K562 (cell line): ENCODE data around the gene ROR2. TPM values are rescaled to one million over a fixed set of nuclear protein-coding genes. Genes with fewer than 3 reads are reported as not detected.
A peak's percentile ranks its signal among the peaks of the same experiment; 100 is the strongest.

ENCODE experiments used
- ATAC-seq: fragments of 200-7000 bp; cut with Tn5 transposase; 3 replicates; pipeline ENCODE4 v1.9.1; 2020; ENCODE audit warnings: moderate library complexity
- BruUV-seq: library from RNA; stranded (reverse); fragments of 400-500 nt; replicated peaks from 2 replicates; lab custom pipeline; 2021; lab: Mats Ljungman, UMichigan
- CTCF ChIA-PET: fragments of 300-600 bp; formaldehyde crosslinking; extraction: SDS; loops from one replicate; lab custom pipeline; 2021; ENCODE audit warnings: low intra/inter-chr PET ratio; lab: Yijun Ruan, JAX
- POLR2A ChIA-PET: fragments of 300-600, 350-650 bp; sonication (Branson Sonifier 250); formaldehyde crosslinking; extraction: SDS; loops from one replicate; lab custom pipeline; 2021; ENCODE audit warnings: antibody characterized with exemption, inconsistent platforms; lab: Yijun Ruan, JAX
- DNase-seq, 4 experiments: peaks; one replicate each; pipeline versions ENCODE4 v3.0.0 to v3.0.0-alpha.2; 2011 to 2018; ENCODE audit warnings: low spot score in 3 of 4, mixed read lengths in 3 of 4; ENCODE audit errors: extremely low read depth in 1 of 4
- FAIRE-seq: peaks from 2 replicates; lab custom pipeline; 2011; peaks lifted over from hg19 to GRCh38; lab: Jason Lieb, UNC
- H2AFZ ChIP-seq: 2 replicates; pipeline ENCODE4 v1.6.0; 2011; ENCODE audit warnings: low read depth, low read length, control low read depth, inconsistent platforms
- H3K27ac ChIP-seq: fragments of 200-600 bp; 3 replicates; pipeline ENCODE4 v1.8.0; 2011; ENCODE audit warnings: low read depth, mild to moderate bottlenecking, control low read depth, inconsistent platforms, low read length, moderate library complexity, mixed read lengths; ENCODE audit errors: extremely low read depth
- H3K27me3 ChIP-seq, 2 experiments: fragments of 300-600 bp in 1 of 2; 2 replicates in 1 of 2; 3 replicates in 1 of 2; pipeline versions ENCODE4 v1.6.0 to v1.8.0; 2011; ENCODE audit warnings: inconsistent platforms in 2 of 2, low read length in 2 of 2, mild to moderate bottlenecking in 1 of 2, mixed read lengths in 1 of 2, moderate library complexity in 1 of 2; ENCODE audit not compliant: control insufficient read depth in 2 of 2, insufficient read depth in 2 of 2
- H3K36me3 ChIP-seq: fragments of 300-600 bp; 3 replicates; pipeline ENCODE4 v1.8.0; 2011; ENCODE audit warnings: mild to moderate bottlenecking, low read length, inconsistent platforms; ENCODE audit not compliant: control insufficient read depth, insufficient read depth
- H3K4me1 ChIP-seq, 2 experiments: fragments of 200-600 bp in 1 of 2; replicated peaks in 1 of 2; 2 replicates in 1 of 2; 3 replicates in 1 of 2; pipeline versions ENCODE4 v1.5.1 to v1.8.0; 2011; ENCODE audit warnings: inconsistent platforms in 2 of 2, low read length in 2 of 2, mild to moderate bottlenecking in 1 of 2, mixed read lengths in 1 of 2, moderate library complexity in 1 of 2; ENCODE audit not compliant: control insufficient read depth in 2 of 2, insufficient read depth in 2 of 2
- H3K4me2 ChIP-seq: 2 replicates; pipeline ENCODE4 v1.6.1; 2011; ENCODE audit warnings: low read length, control low read depth, inconsistent platforms, mixed read lengths; ENCODE audit not compliant: insufficient read depth
- H3K4me3 ChIP-seq: fragments of 200-600 bp; sonication (generic), shearing (Covaris generic); 2 replicates; pipeline ENCODE4 v1.5.1; 2016; ENCODE audit warnings: control low read depth, inconsistent platforms
- H3K79me2 ChIP-seq: fragments of 200-600 bp; 3 replicates; pipeline ENCODE4 v1.8.0; 2011; ENCODE audit warnings: low read length, inconsistent platforms; ENCODE audit not compliant: control insufficient read depth, insufficient read depth
- H3K9ac ChIP-seq, 2 experiments: 2 replicates each; pipeline versions ENCODE4 v1.6.0 to v1.6.1; 2011; ENCODE audit warnings: low read depth in 2 of 2, low read length in 2 of 2, control low read depth in 1 of 2, inconsistent platforms in 1 of 2, mild to moderate bottlenecking in 1 of 2, mixed read lengths in 1 of 2; ENCODE audit not compliant: insufficient read depth in 1 of 2
- H3K9me1 ChIP-seq: one replicate; pipeline ENCODE4 v1.6.0; 2011; ENCODE audit warnings: inconsistent platforms, mild to moderate bottlenecking, low read length, moderate library complexity; ENCODE audit not compliant: control insufficient read depth, insufficient read depth
- H3K9me3 ChIP-seq: replicated peaks from 2 replicates; pipeline ENCODE4 v1.5.1; 2011; ENCODE audit warnings: low read depth, low read length, inconsistent platforms; ENCODE audit not compliant: control insufficient read depth, insufficient read depth
- H4K20me1 ChIP-seq: replicated peaks from 2 replicates; pipeline ENCODE4 v1.6.1; 2011; ENCODE audit warnings: low read length, inconsistent platforms, mixed read lengths; ENCODE audit not compliant: control insufficient read depth, insufficient read depth
- BRD4 ChIP-seq: fragments of 200-600 bp; sonication (generic); IDR thresholded peaks from 2 replicates; pipeline ENCODE4 v1.6.1; 2017; ENCODE audit warnings: inconsistent platforms
- CEBPG ChIP-seq, 3 experiments: fragments of 200-800 bp in 1 of 3; sonication (Bioruptor generic) in 1 of 3; sonication (generic) in 1 of 3; formaldehyde crosslinking in 1 of 3; IDR thresholded peaks in 2 of 3; conservative IDR thresholded peaks in 1 of 3; 2 replicates each; pipeline versions ENCODE4 v1.6.1 to v1.8.0; 2016 to 2022; ENCODE audit warnings: missing compliant biosample characterization in 2 of 3, missing genetic modification characterization in 2 of 3, mild to moderate bottlenecking in 1 of 3, missing genetic modification reagents in 1 of 3
- CREBBP ChIP-seq: IDR thresholded peaks from one replicate; pipeline ENCODE4 v1.6.1; 2012; ENCODE audit warnings: low read depth, mild to moderate bottlenecking, control low read depth, inconsistent platforms, low read length
- DNMT1 ChIP-seq: fragments of 450-650 bp; IDR thresholded peaks from 2 replicates; pipeline ENCODE4 v1.6.1; 2016; ENCODE audit warnings: antibody characterized with exemption, mild to moderate bottlenecking
- ETS2 ChIP-seq: IDR thresholded peaks from 2 replicates; pipeline ENCODE4 v1.6.1; 2016; ENCODE audit warnings: borderline replicate concordance, missing genetic modification characterization, mild to moderate bottlenecking, moderate library complexity, missing compliant biosample characterization; ENCODE audit not compliant: poor library complexity, severe bottlenecking
- EWSR1 ChIP-seq: fragments of 450-650 bp; IDR thresholded peaks from 2 replicates; pipeline ENCODE4 v1.6.1; 2018; ENCODE audit warnings: borderline replicate concordance, mild to moderate bottlenecking, low read depth, moderate library complexity; ENCODE audit not compliant: partially characterized antibody
- FOSL1 ChIP-seq: fragments of 200-800 bp; sonication (Bioruptor generic); conservative IDR thresholded peaks from 2 replicates; pipeline ENCODE4 v1.6.1; 2016; ENCODE audit warnings: missing genetic modification characterization, missing compliant biosample characterization
- FOXP1 ChIP-seq: sonication (generic); formaldehyde crosslinking; IDR thresholded peaks from 2 replicates; pipeline ENCODE4 v1.8.0; 2022; ENCODE audit warnings: mild to moderate bottlenecking, missing genetic modification reagents
- HNRNPLL ChIP-seq: fragments of 200-400 bp; formaldehyde crosslinking; IDR thresholded peaks from 2 replicates; pipeline ENCODE4 v1.6.1; 2017; ENCODE audit warnings: low read length, low read depth, mild to moderate bottlenecking; ENCODE audit not compliant: poor library complexity, severe bottlenecking
- NFE2L1 ChIP-seq: fragments of 450-650 bp; IDR thresholded peaks from 2 replicates; pipeline ENCODE4 v1.6.1; 2016; ENCODE audit warnings: missing genetic modification characterization, low read depth, mild to moderate bottlenecking, missing compliant biosample characterization, moderate library complexity, borderline replicate concordance
- OTX1 ChIP-seq: fragments of 450-650 bp; formaldehyde crosslinking; IDR thresholded peaks from 2 replicates; pipeline ENCODE4 v1.4.0; 2022; ENCODE audit warnings: mild to moderate bottlenecking
- RBFOX2 ChIP-seq: fragments of 200-400 bp; formaldehyde crosslinking; IDR thresholded peaks from 2 replicates; pipeline ENCODE4 v1.6.1; 2017; ENCODE audit warnings: low read depth, mild to moderate bottlenecking, low read length, moderate library complexity
- RNF2 ChIP-seq: sonication (generic); IDR thresholded peaks from 2 replicates; pipeline ENCODE4 v1.6.1; 2016
- SAFB2 ChIP-seq: fragments of 200-400 bp; formaldehyde crosslinking; IDR thresholded peaks from 2 replicates; pipeline ENCODE4 v1.6.1; 2018; ENCODE audit warnings: borderline replicate concordance, low read length, low read depth, moderate library complexity; ENCODE audit not compliant: severe bottlenecking
- SP2 ChIP-seq: IDR thresholded peaks from 2 replicates; pipeline ENCODE4 v1.6.1; 2011; ENCODE audit warnings: mild to moderate bottlenecking, low read depth, low read length, moderate library complexity; ENCODE audit not compliant: poor library complexity, severe bottlenecking; ENCODE audit errors: extremely low read depth
- TOE1 ChIP-seq, 2 experiments: fragments of 450-650 bp in 1 of 2; sonication (generic) in 1 of 2; formaldehyde crosslinking in 1 of 2; IDR thresholded peaks; 2 replicates each; pipeline versions ENCODE4 v1.7.1 to v1.8.0; 2016 to 2022; ENCODE audit warnings: borderline replicate concordance in 2 of 2, mild to moderate bottlenecking in 2 of 2, antibody characterized with exemption in 1 of 2, inconsistent platforms in 1 of 2, low read depth in 1 of 2, missing genetic modification reagents in 1 of 2, moderate library complexity in 1 of 2
- ZNF175 ChIP-seq: fragments of 200-800 bp; sonication (Bioruptor generic); IDR thresholded peaks from 2 replicates; pipeline ENCODE4 v1.6.1; 2016; ENCODE audit warnings: low read depth, mild to moderate bottlenecking, missing genetic modification characterization, missing compliant biosample characterization
- ZNF436 ChIP-seq: fragments of 250-450, 450-650 bp; sonication (Bioruptor Pico); formaldehyde crosslinking; IDR thresholded peaks from 2 replicates; pipeline ENCODE4 v1.7.0; 2020; ENCODE audit warnings: mild to moderate bottlenecking
- WGBS: fragments of 100-300 bp; shearing (Covaris generic); methylation state at CpG from one replicate; pipeline ENCODE4 v1.1.6; 2016; ENCODE audit warnings: low coverage, mixed read lengths; ENCODE audit not compliant: insufficient coverage; ENCODE audit errors: missing lambda C conversion rate; 5-methylcytosine and 5-hydroxymethylcytosine counted together
- in situ Hi-C: fragments of 300-500 bp; cut with MboI; formaldehyde crosslinking; loops from 4 replicates; pipeline ENCODE4 v1.15.0; 2018; ENCODE audit warnings: inconsistent platforms, mixed read lengths
- intact Hi-C: fragments of 100-400 bp; cut with micrococcal nuclease; formaldehyde crosslinking; loops from 2 replicates; pipeline ENCODE4 v1.14.2; 2022
- polyA plus RNA-seq, 8 experiments: library from polyadenylated mRNA; depleted of rRNA in 4 of 8; stranded (reverse) in 5 of 8; unstranded in 3 of 8; fragments of >200 nt; fragmentation: Nextera tagmentation in 2 of 8; fragmentation: Illumina TruSeq in 1 of 8; extraction: Ambion mirVana in 2 of 8; extraction: Trizol in 1 of 8; gene quantifications; 2 replicates each; pipeline versions ENCODE4 v1.2.1 to v1.2.3, GENCODE V29; 2011 to 2014; ENCODE audit warnings: inconsistent platforms in 1 of 8, missing spikeins in 1 of 8
- total RNA-seq, 7 experiments: library from RNA; depleted of rRNA in 6 of 7; stranded (reverse); fragments of >200 nt in 6 of 7; fragmentation: Illumina TruSeq in 2 of 7; extraction: Trizol in 2 of 7; gene quantifications; 2 replicates each; pipeline versions ENCODE4 v1.2.1 to v1.2.3, GENCODE V29; 2011 to 2021; ENCODE audit warnings: low replicate concordance in 1 of 7
- TF ChIP-seq, protein P1 (sequence below): fragments of 250-450 bp; sonication (Bioruptor Pico); IDR thresholded peaks from 2 replicates; pipeline ENCODE4 v1.6.1; 2021; ENCODE audit warnings: mild to moderate bottlenecking
- TF ChIP-seq, protein P2 (sequence below): fragments of 450-650 bp; IDR thresholded peaks from 2 replicates; pipeline ENCODE4 v1.6.1; 2016; ENCODE audit warnings: missing biosample characterization, missing genetic modification characterization

ROR2 gene
- total and polyA plus RNA-seq, 9 of the 15 experiments (the other 6 are each of a cell fraction or from before 2014, with no cell fraction given), result 5.6 to 33.8 (median 15.3) TPM

DNA sequence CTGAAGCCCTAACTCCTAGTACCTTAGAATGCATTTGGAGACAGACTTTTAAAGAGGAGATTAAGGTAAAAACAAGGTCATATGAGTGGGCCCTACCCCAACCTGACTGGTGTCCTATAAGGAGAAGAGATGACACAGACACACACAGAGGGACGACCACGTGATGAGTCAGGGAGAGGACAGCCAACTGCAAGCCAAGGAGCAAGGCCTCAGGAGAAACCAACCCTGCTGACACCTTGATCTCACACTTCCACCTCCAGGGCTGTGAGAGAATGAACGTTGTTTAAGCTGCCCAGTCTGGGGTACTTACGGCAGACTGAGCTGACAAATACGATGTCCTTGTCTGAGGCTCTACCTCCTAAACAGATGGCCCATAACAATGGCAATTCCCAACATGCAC lies 93.6 kb downstream of the ROR2 start (continued):
- TF ChIP-seq TOE1 (IDR thresholded peaks at IDR 0.05; ENCODE audit: borderline replicate concordance) (peak; percentile 68; the same call in 1 of the 2 replicates), TOE1 (CRISPR knock-in tag; IDR thresholded peaks at IDR 0.05; ENCODE audit: borderline replicate concordance, low read depth) (no peak), ETS2 (tag) (no peak), SP2 (no peak), HNRNPLL (no peak), ZNF175 (CRISPR knock-in tag) (no peak), FOSL1 (tag) (0 out of 2 replicates have a peak, but pooled peaks have one; percentile 27)
- TF ChIP-seq, protein P1, sequence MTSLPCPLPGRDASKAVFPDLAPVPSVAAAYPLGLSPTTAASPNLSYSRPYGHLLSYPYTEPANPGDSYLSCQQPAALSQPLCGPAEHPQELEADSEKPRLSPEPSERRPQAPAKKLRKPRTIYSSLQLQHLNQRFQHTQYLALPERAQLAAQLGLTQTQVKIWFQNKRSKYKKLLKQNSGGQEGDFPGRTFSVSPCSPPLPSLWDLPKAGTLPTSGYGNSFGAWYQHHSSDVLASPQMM, result no peak

DNA sequence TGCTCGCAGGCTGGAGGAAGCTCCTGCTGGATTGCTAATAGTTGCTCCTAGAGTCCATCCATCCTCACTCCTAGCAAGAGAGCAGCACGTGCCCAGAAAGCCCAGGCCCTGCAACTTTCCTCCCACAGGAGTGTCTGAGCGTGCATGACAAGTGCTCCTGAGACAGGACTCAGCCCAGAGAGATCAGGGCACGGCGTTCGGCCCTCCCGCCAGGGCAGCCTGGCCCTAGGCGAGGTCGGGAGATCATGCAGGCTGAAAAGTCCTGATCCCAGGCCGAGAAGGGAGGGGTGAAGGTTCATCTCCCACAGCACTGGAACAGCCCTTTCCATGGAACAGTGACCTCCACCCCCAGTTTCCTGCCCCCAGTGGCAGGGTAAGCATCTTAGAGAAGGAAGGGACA lies 94.8 kb downstream of the ROR2 start:
- CTCF ChIA-PET, result no interaction called here
- intact Hi-C loops (no loop called here), in situ Hi-C loops (no loop called here)
- POLR2A ChIA-PET, result interaction anchor here (1.0 kb wide), 1 partner anchor 8 kb away, joined by 5 read pairs; no protein-coding TSS in a partner anchor
- H3K79me2 ChIP-seq, result peaks cover 62% of the 10 kb centered on the region
- no peaks in the 10 kb centered on the region for H3K9me3 ChIP-seq
- H3K27me3 ChIP-seq, result no peaks in the 10 kb centered on the region
- H3K4me3 ChIP-seq, result no peak overlapping the region
- peaks cover 7% of the 10 kb centered on the region for H3K36me3 ChIP-seq
- no peak for DNase-seq
- no TSS peak for BruUV-seq
- no peak for ATAC-seq
- no peaks in the 10 kb centered on the region for H3K9me1 ChIP-seq
- 74% methylated on average over 10 of the region's 10 CpGs for WGBS
- peaks cover 19 to 28% of the 10 kb centered on the region in 2 experiments for H3K4me1 ChIP-seq
- H3K27ac ChIP-seq, result no peak overlapping the region
- H3K4me2 ChIP-seq, result no peak overlapping the region
- no peak for FAIRE-seq
- no peak overlapping the region for H2AFZ ChIP-seq
- H3K9ac ChIP-seq, result peak overlapping the region in 1 of 2 experiments; percentile 75; a peak in 2 of 4 replicates
- peaks cover 5% of the 10 kb centered on the region; the same call in 1 of the 2 replicates for H4K20me1 ChIP-seq
- no peak for TF ChIP-seq ZNF436 (CRISPR knock-in tag)
- no peak for TF ChIP-seq RNF2
- no peak for TF ChIP-seq DNMT1
- no peak for TF ChIP-seq RBFOX2
- no peak for TF ChIP-seq SAFB2
- TF ChIP-seq NFE2L1, result no peak
- no peak for TF ChIP-seq OTX1 (CRISPR knock-in tag)
- TF ChIP-seq FOXP1 (CRISPR knock-in tag), result no peak
- TF ChIP-seq, protein P2, sequence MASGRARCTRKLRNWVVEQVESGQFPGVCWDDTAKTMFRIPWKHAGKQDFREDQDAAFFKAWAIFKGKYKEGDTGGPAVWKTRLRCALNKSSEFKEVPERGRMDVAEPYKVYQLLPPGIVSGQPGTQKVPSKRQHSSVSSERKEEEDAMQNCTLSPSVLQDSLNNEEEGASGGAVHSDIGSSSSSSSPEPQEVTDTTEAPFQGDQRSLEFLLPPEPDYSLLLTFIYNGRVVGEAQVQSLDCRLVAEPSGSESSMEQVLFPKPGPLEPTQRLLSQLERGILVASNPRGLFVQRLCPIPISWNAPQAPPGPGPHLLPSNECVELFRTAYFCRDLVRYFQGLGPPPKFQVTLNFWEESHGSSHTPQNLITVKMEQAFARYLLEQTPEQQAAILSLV (tag), result no peak
- no peak for TF ChIP-seq CEBPG (CRISPR knock-in tag; IDR thresholded peaks at IDR 0.05)
- no peak for TF ChIP-seq CEBPG (tag; conservative IDR thresholded peaks at IDR 0.05 in 1 of 2, IDR thresholded peaks at IDR 0.05 in 1 of 2)
- no peak for TF ChIP-seq CREBBP
- no peak for TF ChIP-seq EWSR1
- no peak for TF ChIP-seq BRD4
